HG03060 (cell line): Measurements from ENCODE around the gene CUX1.

Source experiments
- ATAC-seq: cut with Tn5 transposase; IDR thresholded peaks from one replicate; pipeline ENCODE4 v1.9.1; 2021; ENCODE audit warnings: low read depth, moderate number of reproducible peaks; ENCODE audit not compliant: unreplicated experiment

Gene CUX1

DNA sequence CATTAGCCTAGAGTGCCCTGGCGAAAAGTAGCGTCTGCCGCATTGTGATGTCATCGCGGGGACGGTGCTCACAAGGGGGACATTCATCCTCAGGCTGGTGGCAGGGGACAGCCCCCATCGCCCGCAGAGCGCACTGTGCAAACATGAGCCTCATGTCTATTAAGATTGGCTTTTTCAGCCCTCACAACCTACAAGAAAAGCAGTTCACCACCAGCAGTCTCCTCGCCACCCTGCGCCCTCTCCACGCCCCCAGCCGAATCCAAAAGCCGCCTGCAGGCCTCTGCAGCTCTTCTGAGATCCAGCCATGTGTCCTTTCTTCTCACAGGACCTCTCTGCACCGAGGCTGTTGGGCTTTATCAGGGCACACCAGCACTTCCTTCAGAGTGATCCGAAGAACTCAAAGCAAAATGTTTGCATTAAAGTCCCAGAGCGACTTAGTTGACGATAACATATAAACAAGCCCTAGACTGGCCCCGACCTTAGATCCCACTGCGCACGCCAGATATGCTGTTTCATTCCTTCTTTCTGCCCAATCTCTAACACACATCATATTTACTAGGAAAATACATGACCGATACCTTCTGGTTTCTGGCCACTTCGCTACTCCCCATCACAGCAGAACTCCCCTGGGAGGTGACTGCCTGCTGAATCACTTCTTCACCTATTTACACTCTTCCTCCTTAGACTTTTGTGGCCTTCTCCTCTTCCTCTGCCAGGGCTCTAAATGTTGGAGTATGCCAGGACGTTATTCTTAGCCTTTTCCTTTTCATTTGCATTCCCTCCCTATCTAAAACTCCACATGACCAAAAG, 263.2 kb downstream of the CUX1 start:
- no peak for ATAC-seq

DNA sequence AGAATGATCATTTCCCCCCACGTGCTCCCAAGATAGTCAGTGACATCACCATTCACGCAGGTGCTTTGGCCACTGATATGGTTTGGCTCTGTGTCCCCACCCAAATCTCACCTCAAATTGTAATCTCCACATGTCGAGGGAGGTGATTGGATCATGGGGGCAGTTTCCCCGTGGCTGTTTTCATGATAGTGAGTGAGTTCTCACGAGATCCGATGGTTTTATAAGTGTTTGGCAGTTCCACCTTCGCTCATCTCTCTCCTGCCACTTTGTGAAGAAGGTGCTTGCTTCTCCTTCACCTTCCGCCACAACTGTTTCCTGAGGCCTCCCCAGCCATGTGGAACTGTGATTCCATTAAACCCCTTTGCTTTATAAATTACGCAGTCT, 263.8 kb downstream of the CUX1 start:
- ATAC-seq: no peak

DNA sequence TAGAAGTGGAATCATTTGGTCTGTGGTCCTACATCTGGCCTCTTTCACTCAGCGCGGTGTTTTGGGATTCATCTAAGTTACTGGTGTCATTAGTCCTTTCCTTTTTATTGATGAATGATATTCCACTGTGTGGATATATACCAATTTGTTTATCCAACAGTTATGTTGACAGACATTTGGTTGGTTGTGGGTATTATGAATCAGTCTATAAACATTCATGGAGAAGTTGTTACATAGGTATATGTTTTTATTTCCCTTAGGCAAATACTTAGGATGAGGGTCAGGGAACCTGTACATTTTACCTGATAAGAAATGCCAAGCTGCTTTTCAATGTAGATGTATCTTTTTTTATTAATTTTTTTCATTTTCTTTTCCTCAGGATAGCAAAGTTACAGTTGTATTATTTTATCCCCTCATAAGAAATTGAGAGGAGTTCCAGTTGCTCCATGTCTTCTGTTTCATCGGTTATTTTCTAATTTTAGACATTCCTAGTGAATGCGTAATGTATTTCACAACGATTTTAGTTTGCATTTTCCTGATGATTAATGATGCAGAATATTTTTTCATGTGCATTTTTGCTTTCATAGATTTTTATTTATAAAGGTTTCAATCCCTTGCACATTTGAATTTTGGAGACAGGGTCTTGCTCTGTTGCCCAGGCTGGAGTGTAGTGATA, 265.4 kb downstream of the CUX1 start:
- ATAC-seq: no peak

DNA sequence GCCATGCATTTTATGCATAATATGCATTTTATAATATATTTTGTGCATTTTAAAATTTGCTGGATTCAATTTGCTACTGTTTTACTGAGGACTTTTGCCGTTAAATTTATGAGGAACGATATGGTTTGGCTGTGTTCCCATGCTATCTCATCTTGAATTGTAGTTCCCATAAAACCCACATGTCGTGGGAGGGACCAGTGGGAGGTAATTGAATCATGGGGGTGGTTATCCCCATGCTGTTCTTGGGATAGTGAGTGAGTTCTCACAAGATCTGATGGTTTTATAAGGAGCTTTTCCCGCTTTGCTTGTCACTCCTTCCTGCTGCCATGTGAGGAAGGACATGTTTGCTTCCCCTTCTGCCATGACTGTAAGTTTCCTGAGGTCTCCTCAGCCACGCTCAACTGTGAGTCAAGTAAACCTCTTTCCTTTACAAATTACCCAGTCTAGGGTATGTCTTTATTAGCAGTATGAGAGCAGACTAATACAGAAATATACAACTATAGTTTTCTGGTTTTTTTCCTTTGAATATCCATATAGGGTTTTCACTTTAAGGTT, 267.9 kb downstream of the CUX1 start:
- ATAC-seq: no peak

DNA sequence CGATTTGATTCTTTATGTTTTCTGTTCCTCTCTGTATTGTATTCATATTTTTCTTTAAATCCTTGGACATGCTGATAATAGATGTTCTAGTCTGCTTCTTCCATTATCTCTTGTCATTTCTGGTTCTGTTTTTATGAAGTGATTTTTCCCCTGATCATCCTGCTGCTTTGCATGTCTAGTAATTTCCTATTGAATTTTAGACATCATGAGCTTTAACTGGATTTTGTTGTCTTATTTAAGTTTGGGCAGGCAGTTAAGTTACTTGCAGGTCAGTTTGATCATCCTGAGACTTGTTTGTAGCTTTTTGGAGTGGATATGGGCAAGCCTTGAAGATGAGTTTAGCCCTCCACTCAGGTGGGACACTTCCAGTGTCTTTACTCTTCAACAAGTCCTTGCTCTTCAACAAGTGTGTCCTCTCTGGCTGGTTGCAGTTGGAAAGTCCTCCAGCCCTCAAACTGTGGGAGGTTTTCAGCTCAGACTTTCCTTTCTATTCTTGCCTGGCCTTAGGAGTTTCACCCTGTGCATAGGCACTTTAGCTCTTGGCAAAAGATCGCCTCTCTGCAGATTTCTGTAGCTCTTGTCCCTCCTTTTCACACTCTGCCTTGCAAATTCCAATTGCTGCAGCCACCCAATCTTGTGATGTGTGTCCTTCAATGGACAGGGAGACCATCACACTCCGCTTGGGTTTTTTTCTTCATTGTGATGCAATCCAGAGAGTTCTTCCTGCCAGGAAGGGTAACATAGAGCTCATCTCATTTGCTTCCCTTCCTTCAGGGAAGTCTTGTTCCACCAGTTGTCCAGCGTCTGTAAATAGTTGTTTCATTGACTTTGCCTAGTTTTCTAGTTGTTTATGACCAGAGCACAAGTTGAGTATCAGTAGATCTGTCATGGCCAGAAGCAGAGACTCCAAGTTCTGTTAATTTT, 272.0 kb downstream of the CUX1 start:
- no peak for ATAC-seq

DNA sequence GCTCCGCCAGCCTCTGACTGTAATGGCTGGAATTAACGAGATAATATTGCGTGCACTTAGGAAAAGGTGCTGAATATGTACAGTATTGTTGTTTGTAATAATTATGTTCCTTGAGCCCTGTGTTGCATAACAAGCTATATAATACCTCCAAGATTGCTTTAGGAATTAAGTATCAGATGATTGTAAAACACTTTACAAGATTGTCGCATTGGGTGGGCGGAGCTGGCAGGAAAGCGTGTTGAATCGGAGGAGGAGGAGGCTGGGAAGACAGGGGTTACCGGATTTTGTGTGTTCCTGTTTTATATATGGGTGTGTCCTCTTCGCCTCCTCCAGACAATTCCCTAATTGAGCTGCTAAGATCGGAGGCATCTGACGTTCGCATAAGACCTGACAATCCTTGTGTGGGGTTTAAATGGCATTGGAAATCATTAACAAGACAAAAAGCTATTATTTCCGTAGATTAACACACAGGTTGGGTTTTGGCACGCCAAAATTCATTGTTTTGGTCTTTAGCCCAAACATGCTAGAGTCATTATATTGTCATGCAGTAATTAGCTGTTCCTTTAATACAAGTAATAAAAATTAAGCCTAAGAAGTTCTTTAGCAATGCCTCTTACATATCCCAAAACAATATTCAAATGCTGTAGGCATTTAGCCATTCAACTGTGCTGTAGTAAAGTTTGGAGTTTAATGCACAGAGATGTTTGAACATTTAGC, 276.3 kb downstream of the CUX1 start:
- no peak for ATAC-seq

DNA sequence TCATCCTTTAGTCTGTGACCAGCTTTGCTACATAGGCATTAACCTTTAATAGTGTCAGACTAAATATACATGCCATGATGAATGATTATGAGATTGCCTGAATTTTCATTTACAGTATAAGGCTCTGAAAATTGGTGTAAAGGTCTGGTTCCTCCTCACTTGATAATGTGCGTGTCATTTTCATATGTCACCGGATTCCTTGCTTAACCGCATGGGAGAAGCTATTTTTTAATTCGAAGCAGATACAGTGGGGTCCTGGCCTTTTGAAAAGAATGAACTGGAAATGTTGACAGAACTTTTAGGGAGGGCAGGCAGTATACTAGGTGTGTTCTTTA, 276.9 kb downstream of the CUX1 start:
- ATAC-seq: no peak

DNA sequence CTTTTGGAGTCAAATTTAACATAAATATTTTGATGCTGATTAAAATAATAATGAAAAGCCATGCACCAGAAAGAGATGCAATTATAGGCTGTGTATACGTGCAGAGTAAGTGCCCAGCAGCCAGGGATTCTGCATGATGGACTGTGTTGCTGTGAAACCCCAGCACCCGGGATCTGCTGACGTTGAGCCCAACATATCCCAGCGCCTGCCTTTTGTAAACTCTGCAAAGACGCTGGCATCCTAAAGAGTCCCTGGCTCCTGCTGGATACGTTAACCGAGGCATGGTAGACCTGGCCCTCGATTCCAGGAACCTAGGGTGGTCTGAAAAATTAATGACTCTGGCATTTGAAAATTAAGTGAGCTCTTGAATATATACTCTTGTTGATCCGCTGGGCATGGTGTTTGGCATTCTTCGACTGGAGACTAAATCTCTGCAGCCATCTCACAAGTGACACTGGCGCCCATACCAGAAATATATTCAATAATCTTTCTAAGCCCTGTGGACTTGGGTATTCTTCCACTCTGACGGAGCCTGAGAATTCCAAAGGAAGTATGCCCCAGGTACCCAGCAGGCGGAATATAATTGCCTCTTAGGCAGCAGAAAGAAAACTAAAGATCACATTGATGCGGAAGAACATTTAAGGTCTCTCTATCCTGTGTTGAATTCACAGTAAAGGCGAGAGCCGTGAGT, 278.0 kb downstream of the CUX1 start:
- no peak for ATAC-seq

DNA sequence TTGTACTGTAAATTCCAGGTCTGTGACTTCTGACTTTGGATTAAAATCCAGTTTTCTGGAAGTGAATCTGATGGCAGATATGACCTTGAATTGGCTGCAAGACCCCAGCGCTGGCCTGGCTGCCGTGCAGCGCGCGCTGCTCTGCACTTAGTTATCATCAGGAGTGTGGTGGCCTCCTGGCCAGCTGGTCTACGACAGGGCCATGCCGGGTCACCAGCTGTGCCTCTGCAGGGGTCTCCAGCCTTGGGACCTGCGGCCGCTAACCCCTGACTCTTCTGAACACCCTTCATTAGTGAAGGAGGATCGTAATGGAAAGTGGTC, 278.5 kb downstream of the CUX1 start:
- no peak for ATAC-seq

DNA sequence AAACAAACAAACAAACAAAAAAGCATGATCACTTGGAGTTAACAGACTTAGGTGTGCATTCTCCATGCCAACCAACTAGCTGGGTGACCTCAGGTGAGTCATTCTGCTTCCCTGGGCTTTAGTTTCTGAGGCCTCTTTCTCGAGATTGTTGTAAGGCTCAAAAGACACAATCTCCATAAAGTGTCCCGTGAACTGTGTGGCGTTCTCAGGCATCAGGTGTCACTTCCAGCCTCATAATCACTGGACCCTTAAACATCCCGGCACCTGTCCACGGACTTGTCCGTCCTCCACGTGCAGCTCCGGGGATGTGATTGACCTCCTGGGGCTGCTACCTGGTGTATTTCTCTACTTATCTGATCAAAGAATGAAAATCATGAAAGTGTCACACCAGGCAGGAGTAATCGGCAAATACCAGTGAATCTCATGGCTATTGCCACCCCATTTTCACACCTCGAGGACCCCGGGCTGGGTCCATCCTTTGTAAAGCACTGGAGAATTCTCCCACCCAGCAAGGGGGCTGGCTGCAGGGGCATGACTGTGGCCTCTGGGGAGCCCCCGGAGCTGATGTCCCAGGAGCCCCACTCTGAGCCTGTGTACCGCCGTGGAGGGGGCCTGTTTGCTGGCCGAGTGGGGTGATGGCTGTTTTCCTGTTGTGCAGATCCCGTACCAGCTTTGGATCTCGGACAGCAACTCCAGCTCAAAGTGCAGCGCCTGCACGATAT, 279.4 kb downstream of the CUX1 start:
- ATAC-seq: no peak

DNA sequence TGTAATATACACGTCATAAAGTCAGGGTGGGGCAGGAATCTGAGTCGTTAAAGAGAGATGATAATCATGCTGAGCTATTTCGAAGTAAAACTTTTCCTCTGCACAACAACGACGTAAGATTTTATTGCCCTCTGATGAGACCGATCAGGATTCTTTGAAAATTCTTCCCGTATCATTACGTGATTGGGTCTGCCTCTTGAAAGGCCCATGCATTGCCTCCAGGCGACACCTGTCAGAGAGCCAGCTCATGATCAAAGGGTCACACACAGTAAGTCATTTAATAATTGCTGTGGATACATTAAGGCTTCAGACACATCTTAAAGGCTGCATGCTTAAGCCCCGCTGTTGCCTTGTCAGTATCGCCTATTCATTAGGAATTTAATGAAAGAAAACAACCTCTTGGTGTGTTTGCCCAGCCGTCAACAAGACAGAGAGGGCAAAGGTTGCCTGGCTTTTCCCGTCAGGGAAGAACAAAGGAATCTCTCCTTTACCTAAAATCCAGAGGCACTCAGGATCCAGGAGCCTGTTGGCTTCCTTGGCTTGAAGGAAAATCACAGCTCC, 280.3 kb downstream of the CUX1 start:
- no peak for ATAC-seq

DNA sequence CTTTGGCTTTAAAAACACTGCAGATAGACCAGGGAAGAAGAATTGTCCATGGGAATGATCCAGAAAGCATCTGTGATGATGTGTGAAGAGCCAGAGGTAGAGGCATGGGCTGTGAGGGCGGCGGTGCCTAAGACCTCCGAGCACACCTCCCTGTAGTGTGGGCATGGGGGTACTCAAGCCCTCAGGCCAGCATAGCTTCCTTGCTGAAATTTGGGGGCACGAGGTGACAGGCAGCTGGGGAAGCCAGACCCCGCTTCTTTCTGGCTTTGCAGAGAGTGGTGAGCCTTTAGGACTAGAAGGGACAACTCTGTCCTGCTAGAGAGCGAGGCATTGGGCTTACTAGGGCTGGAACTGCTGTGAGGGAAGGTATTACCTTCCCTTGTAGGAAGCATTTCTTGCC, 281.6 kb downstream of the CUX1 start:
- no peak for ATAC-seq

DNA sequence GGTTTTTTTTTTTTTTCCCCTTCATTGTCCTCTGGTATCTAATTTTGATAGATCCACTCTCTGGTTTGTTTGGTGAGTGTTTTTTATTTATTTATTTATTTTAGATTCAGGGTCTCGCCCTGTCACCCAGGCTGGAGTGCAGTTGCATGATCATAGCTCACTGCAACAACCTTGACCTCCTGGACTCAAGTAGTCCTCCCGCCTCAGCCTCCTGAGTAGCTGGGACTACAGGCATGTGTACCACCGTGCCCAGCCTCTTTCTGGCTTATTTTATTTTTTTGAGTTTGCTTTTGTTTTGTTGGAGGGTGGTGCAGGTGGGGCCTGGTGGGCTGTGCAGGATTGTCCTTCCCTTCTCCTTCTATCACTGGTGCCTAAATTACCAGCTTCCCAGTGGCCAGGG, 282.0 kb downstream of the CUX1 start:
- no peak for ATAC-seq

DNA sequence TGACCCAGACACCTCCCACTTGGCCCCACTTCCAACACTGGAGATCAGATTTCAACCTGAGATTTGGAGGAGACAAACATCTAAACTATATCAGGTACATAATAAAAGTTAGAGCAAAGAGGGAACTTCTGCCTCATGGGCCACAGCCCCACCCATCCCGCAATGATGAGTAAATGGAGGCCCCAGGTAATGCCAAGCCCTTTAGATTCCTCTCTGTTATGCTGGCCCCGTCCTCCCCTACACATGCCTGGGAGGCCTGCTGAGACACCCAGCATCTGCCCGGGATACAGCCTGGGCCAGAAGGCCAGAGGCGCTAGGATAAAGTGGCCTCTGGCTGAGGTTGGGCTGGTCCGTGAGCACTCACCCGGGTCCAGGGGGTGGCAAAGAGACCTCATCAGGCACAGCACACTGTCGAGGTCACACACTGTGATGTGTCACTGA, 283.7 kb downstream of the CUX1 start:
- no peak for ATAC-seq

DNA sequence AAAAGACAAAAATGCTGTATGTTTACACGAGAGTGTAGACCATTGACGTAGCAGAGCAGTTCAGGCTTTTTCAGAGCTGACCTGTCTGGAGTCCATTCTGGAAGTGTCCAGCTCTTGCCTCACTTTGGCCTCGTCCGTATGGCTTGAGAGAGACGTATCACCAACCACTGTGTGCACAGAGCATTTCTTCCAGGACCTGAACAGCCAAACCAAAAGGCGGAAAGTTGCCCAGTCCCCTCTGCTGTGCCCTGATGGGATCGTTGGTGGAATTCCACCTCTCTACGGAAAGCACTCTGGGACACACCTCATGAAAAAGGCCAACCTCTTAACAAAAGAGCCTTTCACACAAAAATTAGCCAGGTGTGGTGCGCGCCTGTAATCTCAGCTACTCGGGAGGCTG, 284.5 kb downstream of the CUX1 start:
- no peak for ATAC-seq

DNA sequence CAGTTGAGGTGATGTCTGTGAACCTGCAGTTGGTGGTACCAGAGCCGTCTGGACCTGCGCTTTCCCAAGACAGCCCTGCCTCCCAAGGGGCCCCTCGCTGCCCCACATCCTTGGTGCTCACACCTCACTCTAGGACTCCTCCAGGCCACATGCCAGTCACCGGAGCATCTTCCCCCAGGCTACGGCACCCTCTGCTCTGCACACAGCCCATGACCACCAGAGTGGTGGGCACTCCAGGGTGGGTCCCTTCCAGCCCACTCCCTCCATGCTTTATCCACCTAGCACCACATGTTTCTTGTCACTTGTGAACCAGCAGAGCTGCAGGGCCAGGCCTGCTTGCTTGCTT, 285.6 kb downstream of the CUX1 start:
- ATAC-seq: no peak

DNA sequence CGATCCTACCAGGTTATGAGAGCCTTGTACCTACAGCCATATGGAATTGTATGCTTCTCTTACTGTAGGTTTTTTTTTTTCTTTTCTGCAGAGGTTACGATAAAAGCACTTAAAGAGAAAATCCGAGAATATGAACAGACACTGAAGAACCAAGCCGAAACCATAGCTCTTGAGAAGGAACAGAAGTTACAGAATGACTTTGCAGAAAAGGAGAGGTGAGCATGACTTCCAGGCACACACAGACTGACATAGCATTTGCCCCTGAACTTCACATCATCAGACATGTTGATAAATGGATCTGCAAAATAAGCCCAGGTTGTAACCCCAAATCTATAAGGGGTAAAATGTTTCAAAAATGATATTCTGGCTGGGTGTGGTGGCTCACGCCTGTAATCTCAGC, 286.8 kb downstream of the CUX1 start:
- ATAC-seq: no peak

DNA sequence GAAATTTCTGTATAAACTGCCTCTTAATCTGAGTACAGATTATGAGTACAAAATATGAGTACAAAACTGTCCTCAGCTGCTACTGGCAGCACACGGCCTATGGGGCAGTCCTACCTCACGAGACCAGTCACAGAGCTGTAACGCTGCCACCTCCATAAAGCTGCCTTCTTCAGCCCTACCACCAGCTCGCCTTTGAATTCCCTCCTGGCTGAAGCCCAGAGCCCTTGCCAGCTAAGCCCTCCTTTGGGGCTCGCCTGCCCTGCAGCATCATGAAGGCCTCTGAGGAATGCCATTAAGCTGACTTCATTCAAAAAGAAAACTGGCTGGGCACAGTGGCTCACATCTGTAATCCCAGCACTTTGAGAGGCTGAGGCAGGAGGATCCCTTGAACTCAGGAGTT, 289.2 kb downstream of the CUX1 start:
- ATAC-seq: no peak

DNA sequence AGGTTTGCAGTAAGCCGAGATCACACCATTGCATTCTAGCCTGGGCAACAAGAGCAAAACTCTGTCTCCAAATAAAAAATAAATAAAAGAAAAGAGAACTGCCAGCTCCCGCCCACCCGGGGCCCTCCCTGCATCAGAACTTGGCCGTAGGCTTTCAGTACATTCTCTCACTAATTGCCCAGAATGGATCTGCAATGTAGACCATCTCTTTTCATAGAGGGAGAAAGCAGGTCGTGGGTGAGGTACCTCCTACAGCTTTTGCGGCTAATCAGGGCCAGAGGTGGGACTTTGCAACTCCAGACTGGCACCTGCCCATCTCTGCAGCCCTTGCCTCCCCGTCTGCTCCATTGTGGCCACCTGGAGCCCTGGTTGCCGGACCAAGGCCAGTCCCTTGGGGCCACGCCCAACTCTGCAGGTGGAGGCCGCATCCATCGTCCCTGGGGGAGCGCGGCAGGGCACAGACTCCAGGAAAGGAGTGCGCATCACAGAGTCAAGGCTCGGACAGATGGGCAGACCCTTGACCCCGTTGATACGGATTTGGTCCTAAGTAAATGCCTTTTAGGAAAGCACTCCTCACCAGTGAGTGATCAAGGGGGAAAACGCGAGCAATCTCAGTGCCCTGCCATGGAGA, 290.2 kb downstream of the CUX1 start:
- ATAC-seq: no peak
